Amniotic stem cell (primary cell): ENCODE results near the gene C15orf62.

Source experiments
- DNase-seq: peaks from one replicate; lab custom pipeline; 2025; lab: John Stamatoyannopoulos, UW

C15orf62 gene

GRCh38 chr15:40769274-40770146 lies at the start of gene C15orf62:
C15orf62 (plus strand) TSS chr15:40769980; CDS start chr15:40770496, 516 bp downstream.
- DNase-seq = no peak

DNA sequence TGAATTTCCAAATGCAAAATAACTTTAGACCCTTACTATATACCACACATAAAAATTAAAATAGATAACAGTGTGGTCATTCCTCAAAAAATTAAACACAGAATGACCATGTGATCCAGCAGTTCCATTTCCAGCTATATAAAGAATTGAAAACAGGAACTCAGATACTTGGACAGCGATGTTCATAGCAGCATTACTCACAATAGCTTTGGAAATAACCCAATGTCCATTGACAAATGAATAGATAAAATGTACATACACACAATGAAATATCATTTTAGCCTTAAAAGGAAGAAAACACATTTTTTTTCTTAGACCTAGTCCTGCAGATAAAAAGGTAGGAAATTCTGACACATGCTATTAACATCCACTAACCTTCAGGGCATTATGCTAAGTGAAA lies 48.1 kb upstream of the C15orf62 start:
- no peak for DNase-seq

- no peak for DNase-seq
These were observed 47.4 kb upstream of the C15orf62 start for GRCh38 chr15:40722354-40722753.

- no peak for DNase-seq
These were observed 46.8 kb upstream of the C15orf62 start for GRCh38 chr15:40722934-40723333.

DNA sequence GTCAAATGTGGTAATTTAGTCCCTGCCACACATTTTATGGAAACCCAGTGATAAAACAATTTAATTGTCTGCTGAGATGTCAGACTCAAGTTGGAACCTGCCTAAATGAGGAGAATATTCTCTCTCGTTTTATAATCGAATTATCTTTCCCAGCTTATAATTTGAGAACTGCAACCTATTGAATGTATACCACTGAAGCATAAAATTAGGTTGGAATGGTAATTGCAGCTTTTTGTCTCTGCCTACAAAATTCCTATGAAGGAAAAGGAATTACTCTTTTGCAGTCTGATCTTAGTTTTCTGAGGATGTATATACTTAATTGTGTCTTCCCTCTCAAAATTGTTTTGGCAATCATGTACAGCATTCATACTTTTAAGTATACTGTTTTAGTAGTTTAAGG lies 45.9 kb upstream of the C15orf62 start:
- no peak for DNase-seq

GRCh38 chr15:40731034-40731433 lies 38.7 kb upstream of the C15orf62 start:
- DNase-seq = no peak

DNA sequence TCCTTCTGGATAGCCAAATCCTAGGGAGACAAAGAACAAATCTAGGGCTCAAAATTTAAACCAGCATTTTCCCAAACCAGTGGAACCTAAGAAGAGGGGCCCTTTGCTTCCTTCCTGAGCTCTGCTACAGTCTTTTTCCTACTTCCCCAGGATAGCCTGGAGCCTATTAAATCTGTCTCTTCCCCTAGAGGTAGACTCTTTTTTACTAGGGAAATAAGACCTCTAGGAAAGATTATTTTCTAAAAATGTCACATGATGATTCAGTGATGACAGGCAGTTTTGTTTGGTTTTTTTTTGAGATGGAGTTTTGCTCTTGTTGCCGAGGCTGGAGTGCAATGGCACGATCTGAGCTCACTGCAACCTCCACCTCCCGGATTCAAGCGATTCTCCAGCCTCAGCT lies 33.2 kb upstream of the C15orf62 start:
- no peak for DNase-seq

GRCh38 chr15:40737048-40737447 lies 32.7 kb upstream of the C15orf62 start:
- DNase-seq = no peak

GRCh38 chr15:40739047-40739446 lies 30.7 kb upstream of the C15orf62 start:
- no peak for DNase-seq

- DNase-seq = no peak
These were observed 29.9 kb upstream of the C15orf62 start for GRCh38 chr15:40739854-40740253.

DNA sequence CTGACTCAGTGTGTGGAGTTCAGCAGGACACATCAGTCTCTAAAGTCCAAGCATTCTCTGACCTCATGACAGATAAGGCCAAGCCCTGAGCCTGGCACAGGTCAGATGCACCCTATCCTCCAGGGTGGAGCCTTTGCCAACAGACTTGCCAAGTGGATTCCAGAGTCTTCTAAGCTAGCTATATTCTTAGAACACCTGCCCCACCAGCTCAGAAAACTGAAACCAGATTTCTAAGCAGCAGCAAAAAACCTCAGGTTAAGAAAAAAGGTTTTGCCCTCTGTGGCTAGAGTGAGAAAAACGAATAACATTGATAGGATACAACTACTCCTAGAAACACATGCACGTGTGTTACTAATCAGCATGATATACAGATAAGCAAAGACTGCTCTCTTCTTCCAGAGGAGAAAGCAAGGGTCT lies 26.3 kb upstream of the C15orf62 start:
- DNase-seq = no peak

DNA sequence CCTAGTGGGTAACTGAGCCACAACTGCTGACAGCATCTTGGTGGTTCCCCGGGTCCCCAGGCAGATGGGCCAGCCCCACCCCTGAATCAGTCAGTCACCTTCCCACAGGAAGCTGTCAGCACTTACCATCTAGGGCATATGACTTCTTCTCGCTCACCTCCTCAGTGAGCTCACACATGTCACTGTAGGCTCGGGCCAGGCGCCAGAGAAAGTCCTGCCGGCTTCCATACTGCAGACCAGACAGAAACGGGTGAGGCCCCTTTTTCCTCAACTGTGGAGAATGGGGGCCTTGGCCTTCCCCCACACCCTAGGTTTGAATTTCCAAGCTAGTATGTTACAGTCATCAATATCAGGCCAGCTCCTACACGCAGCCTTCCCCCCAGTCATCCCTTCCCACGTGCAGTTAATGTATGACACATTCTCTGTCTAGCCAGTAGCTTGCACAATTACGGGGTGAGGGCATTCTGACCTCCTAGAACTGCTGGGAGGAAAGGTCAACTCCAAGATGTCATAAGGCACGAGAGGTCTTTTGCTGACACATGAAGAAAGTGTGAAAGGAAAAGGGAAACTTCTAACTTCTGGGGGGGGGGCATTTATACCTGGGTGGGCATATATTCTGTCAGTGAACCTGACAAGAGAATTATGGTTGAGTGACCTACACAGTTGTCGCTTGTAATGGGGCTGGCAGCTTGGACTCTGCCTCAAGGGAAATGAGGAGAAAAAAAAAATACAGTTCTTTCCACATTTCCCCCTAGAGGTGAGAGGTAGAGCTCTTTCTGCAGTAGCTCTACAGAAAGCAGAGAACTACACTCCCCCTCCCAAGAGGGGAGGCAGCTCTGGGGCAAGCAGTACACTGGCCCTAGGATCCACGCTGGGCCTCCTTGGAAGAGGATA lies 25.6 kb upstream of the C15orf62 start:
- no peak for DNase-seq

DNA sequence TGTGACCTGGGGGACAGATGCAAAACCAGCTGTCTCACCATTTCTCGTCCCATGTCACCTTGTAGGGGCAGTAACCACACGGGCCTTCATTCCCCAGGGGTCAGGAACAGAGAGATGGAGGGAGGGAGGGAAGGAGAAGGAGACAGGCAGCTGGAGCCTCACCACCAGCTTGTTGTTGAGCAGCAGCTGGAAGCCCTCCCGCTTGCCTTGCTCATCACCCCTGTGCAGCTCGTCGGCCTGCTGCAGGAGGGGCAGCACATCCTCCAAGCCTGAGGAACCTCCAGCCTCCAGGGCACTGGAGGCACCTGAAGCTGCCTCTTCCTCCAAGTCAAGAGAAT lies 25.0 kb upstream of the C15orf62 start:
- DNase-seq = no peak

GRCh38 chr15:40746916-40747418 lies 22.8 kb upstream of the C15orf62 start:
- no peak for DNase-seq

DNA sequence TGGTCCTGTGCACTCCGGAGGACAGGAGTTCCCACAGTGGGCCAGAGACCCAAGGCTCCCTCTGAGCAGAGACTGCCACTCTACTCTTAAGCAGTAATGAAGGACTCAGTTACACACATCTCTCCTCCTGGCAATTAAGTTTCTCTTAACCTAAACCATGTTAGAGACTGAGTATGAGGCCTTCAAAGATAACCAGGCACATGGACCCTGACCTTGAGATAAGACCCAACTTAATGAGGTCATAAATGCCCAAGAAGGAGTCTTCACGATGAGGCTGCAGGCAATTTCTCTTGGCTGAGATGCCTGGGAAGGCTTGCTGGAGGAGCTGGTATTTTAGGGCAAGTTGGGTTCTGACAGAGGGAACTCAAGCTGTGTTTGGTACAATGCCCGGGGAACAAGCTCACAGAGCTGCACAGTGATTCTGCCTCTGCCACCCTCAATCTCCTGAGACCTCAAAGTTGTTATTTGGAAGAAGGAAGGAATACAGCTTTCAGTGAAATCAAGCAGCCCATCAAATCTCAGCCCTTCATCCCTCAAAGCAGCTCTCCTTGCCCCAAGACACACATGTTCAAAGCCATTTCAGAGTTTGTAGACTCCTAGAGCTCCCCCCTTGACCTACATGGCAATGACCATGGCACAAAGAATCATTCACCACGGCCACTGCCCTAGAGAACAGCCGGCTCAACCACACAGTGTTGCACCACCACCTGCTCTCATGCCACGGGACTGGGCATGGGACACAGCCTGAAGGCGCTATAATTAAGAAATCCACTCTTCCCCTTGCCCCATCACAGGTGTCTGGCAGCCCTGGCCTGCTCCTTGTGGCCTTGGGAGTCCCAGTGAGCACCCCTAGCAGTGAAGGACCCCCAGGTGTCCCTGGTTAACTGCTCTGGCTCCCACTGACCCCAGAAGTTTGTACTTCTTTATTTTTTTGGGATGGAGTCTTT lies 21.8 kb upstream of the C15orf62 start:
- no peak for DNase-seq

- no peak for DNase-seq
These were observed 20.6 kb upstream of the C15orf62 start for GRCh38 chr15:40749151-40749630.

DNA sequence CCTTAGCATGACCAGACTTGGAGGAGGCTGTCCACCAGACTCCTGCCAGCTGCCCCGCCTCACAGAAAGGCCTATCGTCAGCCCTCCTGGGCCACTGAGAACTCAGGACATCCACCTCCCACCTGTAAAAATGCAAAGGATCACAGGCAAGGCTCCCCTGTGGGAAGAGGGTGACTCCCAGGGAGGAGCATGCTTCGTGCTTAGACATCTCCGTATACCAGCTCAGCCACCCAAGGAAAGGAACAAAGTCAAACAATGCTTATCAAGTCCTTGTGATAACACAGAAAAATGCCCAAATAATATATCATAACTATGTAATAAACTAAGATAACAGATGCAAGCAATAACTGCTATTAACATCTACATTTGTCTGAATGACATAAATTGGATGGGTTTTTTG lies 18.9 kb upstream of the C15orf62 start:
- no peak for DNase-seq

GRCh38 chr15:40751745-40752144 lies 18.0 kb upstream of the C15orf62 start:
- no peak for DNase-seq

GRCh38 chr15:40754574-40754882 lies 15.3 kb upstream of the C15orf62 start:
- DNase-seq = no peak

DNA sequence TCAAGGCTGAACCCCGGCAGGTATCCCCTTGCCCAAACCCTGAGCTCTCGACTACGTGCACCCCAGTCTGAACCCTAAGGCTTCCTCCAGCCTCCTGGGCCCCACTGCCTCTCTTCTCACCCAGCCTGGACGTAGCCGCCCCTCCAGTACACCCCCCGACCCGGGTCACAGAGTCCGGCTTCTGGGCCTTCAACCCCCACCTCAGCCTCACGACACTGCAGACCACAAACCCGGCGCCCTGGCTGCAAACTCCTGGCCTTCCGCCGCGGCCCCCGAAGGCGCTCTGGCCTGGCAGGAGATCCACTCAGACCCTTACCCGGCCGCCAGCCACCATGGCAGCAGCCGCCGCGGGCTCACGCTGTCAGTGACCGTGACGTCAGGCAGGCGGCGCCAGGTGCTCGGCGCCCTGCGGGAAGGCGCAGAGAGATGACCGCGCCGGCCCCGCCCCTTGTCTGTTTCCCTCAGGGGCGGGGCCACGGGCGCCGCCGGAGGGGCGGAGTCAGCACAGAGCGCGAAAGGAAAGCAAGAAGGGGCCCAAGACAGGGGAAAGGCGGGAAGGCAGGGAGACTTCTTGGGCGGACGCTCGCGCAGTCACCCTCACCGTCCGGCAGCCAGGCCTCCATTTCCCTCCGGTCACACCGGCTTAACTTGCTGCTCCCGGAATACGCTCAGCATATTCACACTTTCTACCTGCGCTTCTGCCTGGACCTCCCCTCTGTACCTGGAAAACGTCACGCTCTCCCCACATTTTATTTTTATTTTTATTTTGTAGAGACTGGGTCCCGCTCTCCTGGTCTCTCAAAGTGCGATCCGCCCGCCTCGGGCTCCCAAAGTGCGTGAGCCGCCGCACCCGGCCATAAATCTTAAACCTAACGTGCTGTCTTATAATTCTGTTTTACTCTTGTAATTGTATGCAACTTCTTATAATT lies 14.6 kb upstream of the C15orf62 start, which contains the start of gene RMDN3:
RMDN3 (minus strand) TSS at position 372 of the 929 bp plus-strand sequence. CDS start 471 bp downstream, outside the sequence.
- peak; percentile 75 for DNase-seq
